Common myeloid progenitor, CD34-positive (primary cell): ENCODE data around the gene KDM6A.

Experiments used
- CTCF ChIA-PET: fragments of 350-600 bp; sonication (Branson Sonifier 250); formaldehyde crosslinking; loops from one replicate; lab custom pipeline; 2021; ENCODE audit warnings: antibody characterized with exemption; lab: Charles Lee
- POLR2A ChIA-PET: fragments of 350-600 bp; sonication (Branson Sonifier 250); formaldehyde crosslinking; loops from one replicate; lab custom pipeline; 2021; ENCODE audit warnings: antibody characterized with exemption; lab: Charles Lee
- DNase-seq, 3 donors: peaks; one replicate each; pipeline versions ENCODE4 v3.0.0 to v3.0.0-alpha.2; 2013
- H3K27ac ChIP-seq, 2 experiments: 1 replicate in 1 of 2; 2 replicates in 1 of 2; pipeline ENCODE4 v1.7.0; 2013; ENCODE audit warnings: inconsistent platforms in 2 of 2, low read length in 2 of 2, mild to moderate bottlenecking in 2 of 2, low read depth in 1 of 2, moderate library complexity in 1 of 2; ENCODE audit not compliant: severe bottlenecking in 2 of 2, insufficient read depth in 1 of 2, poor library complexity in 1 of 2
- H3K27me3 ChIP-seq, 5 experiments: replicated peaks in 2 of 5; 1 replicate in 3 of 5; 2 replicates in 2 of 5; pipeline versions ENCODE4 v1.6.1 to v1.7.0; 2013; ENCODE audit warnings: low read length in 4 of 5, mild to moderate bottlenecking in 2 of 5, moderate library complexity in 2 of 5, inconsistent platforms in 1 of 5; ENCODE audit not compliant: insufficient read depth in 5 of 5, control insufficient read depth in 4 of 5
- H3K36me3 ChIP-seq, 4 experiments: 1 replicate in 2 of 4; 2 replicates in 2 of 4; pipeline versions ENCODE4 v1.6.1 to v1.7.0; 2013; ENCODE audit warnings: low read length in 3 of 4, control low read depth in 1 of 4, mild to moderate bottlenecking in 1 of 4; ENCODE audit not compliant: control insufficient read depth in 4 of 4, insufficient read depth in 4 of 4
- H3K4me1 ChIP-seq, 4 experiments: 1 replicate in 3 of 4; 2 replicates in 1 of 4; pipeline versions ENCODE4 v1.6.1 to v1.7.1; 2013; ENCODE audit warnings: low read length in 3 of 4, mild to moderate bottlenecking in 3 of 4, control low read depth in 1 of 4, inconsistent platforms in 1 of 4, moderate library complexity in 1 of 4; ENCODE audit not compliant: control insufficient read depth in 4 of 4, insufficient read depth in 4 of 4; ENCODE audit errors: control extremely low read depth in 1 of 4
- H3K4me3 ChIP-seq, 7 experiments: 1 replicate in 4 of 7; 2 replicates in 3 of 7; pipeline versions ENCODE4 v1.5.1 to v1.7.0; 2013; ENCODE audit warnings: mild to moderate bottlenecking in 7 of 7, low read length in 6 of 7, moderate library complexity in 6 of 7, inconsistent platforms in 2 of 7, low read depth in 2 of 7, control low read depth in 1 of 7; ENCODE audit not compliant: insufficient read depth in 4 of 7, control insufficient read depth in 1 of 7; ENCODE audit errors: extremely low read depth in 1 of 7
- H3K9me3 ChIP-seq, 5 experiments: 1 replicate in 4 of 5; 2 replicates in 1 of 5; pipeline versions ENCODE4 v1.6.1 to v1.7.1; 2013; ENCODE audit warnings: low read length in 4 of 5, mild to moderate bottlenecking in 2 of 5, inconsistent platforms in 1 of 5, low read depth in 1 of 5, moderate library complexity in 1 of 5; ENCODE audit not compliant: control insufficient read depth in 4 of 5, insufficient read depth in 2 of 5; ENCODE audit errors: control extremely low read depth in 1 of 5
- WGBS: methylation state at CpG from one replicate; pipeline ENCODE4 v1.1.5; 2013; ENCODE audit not compliant: insufficient coverage; 5-methylcytosine and 5-hydroxymethylcytosine counted together

KDM6A gene

GRCh38 chrX:44970709-44971108, 97.7 kb downstream of the KDM6A start:
- no peaks in the 10 kb centered on the region for H3K4me1 ChIP-seq
- CTCF ChIA-PET, result no interaction called here
- 67% methylated on average over 1 of the region's 3 CpGs for WGBS
- peaks cover 5 to 12% (median 6%) of the 10 kb centered on the region in 5 experiments for H3K9me3 ChIP-seq
- no peak overlapping the region for H3K4me3 ChIP-seq
- POLR2A ChIA-PET, result no interaction called here
- H3K27me3 ChIP-seq, result no peaks in the 10 kb centered on the region
- no peak overlapping the region for H3K27ac ChIP-seq
- peaks cover 4 to 17% (median 10%) of the 10 kb centered on the region in 4 experiments for H3K36me3 ChIP-seq
- no peak for DNase-seq

DNA sequence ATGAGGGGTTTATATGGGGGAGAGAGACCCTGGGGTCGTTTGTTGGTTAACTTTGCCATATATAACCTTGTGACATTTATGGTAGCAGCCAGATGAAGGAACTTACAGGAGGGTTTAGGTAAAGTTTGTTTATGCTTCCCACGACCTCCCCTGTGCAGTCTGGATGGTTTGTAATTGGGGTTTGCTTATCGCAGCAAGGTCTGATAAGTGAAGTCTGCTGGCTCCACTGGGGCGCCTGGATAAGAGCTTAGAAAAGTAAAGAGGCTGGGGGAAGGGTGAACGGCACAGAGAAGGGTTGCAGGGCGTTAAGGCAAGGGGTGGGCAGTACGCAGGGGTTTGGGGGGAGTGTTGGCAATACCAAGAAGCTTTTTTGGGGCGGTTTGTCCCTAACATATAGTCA, 98.7 kb downstream of the KDM6A start:
- 87% methylated on average over 7 of the region's 8 CpGs for WGBS
- POLR2A ChIA-PET, result interaction anchor here (0.6 kb wide), 1 partner anchor 22 kb away, joined by 6 read pairs; no protein-coding TSS in a partner anchor
- CTCF ChIA-PET, result no interaction called here
- Histone ChIP-seq H3K9me3 (peaks cover 7 to 13% (median 8%) of the 10 kb centered on the region in 5 experiments), H3K4me3 (no peak overlapping the region), H3K36me3 (peaks cover 4 to 17% (median 14%) of the 10 kb centered on the region in 4 experiments), H3K27ac (no peak overlapping the region), H3K27me3 (no peaks in the 10 kb centered on the region), H3K4me1 (no peaks in the 10 kb centered on the region)
- DNase-seq, result peak in 2 of 3 donors; percentile 10 to 42

- Histone ChIP-seq H3K36me3 (peaks cover 4 to 17% (median 16%) of the 10 kb centered on the region in 4 experiments), H3K9me3 (peaks cover 7 to 15% (median 10%) of the 10 kb centered on the region in 5 experiments), H3K27ac (no peak overlapping the region), H3K27me3 (no peaks in the 10 kb centered on the region), H3K4me1 (no peaks in the 10 kb centered on the region), H3K4me3 (no peak overlapping the region)
- DNase-seq, result no peak
- WGBS, result 100% methylated on average over 2 of the region's 2 CpGs
- ChIA-PET CTCF (no interaction called here), POLR2A (interaction anchor here (0.6 kb wide), 1 partner anchor 23 kb away, joined by 6 read pairs; no protein-coding TSS in a partner anchor)
Observed at GRCh38 chrX:44972132-44972531, 99.1 kb downstream of the KDM6A start.

GRCh38 chrX:44973420-44973932, 100.5 kb downstream of the KDM6A start:
- Histone ChIP-seq H3K36me3 (peaks cover 4 to 20% (median 14%) of the 10 kb centered on the region in 4 experiments), H3K4me1 (no peaks in the 10 kb centered on the region), H3K4me3 (no peak overlapping the region), H3K9me3 (peaks cover 7 to 19% (median 13%) of the 10 kb centered on the region in 5 experiments), H3K27me3 (no peaks in the 10 kb centered on the region), H3K27ac (no peak overlapping the region)
- CTCF ChIA-PET, result no interaction called here
- no CpG with 5 or more reads among the region's 5 CpGs for WGBS
- POLR2A ChIA-PET, result no interaction called here
- no peak for DNase-seq

DNA sequence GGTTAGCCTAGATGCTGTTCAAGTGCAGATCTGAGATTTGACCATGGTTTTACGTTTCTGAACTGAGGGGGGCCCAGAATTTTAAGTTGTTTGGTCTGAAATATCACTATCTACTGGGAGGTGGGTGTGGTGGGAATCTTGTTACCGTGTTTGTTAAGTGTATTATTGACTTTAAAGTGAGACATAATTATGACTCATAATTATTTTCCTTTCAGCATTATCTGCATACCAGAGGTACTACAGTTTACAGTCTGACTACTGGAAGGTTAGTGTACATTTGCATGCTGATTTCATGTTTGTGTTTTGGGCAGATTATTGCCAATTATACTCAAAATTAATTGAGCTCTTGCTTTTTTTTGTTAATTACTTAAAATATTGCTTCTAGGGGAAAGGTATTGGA, 101.5 kb downstream of the KDM6A start:
- H3K27me3 ChIP-seq, result no peaks in the 10 kb centered on the region
- H3K4me1 ChIP-seq, result no peaks in the 10 kb centered on the region
- peaks cover 7 to 19% (median 13%) of the 10 kb centered on the region in 5 experiments for H3K9me3 ChIP-seq
- H3K36me3 ChIP-seq, result peaks cover 4 to 21% (median 13%) of the 10 kb centered on the region in 4 experiments
- H3K27ac ChIP-seq, result no peak overlapping the region
- CTCF ChIA-PET, result interaction anchor here (0.5 to 0.7 kb wide), 2 partner anchors 18 to 105 kb away, joined by 3 to 4 read pairs; no protein-coding TSS in a partner anchor
- POLR2A ChIA-PET, result no interaction called here
- H3K4me3 ChIP-seq, result no peak overlapping the region
- 100% methylated on average over 1 of the region's 2 CpGs for WGBS
- DNase-seq, result no peak

DNA sequence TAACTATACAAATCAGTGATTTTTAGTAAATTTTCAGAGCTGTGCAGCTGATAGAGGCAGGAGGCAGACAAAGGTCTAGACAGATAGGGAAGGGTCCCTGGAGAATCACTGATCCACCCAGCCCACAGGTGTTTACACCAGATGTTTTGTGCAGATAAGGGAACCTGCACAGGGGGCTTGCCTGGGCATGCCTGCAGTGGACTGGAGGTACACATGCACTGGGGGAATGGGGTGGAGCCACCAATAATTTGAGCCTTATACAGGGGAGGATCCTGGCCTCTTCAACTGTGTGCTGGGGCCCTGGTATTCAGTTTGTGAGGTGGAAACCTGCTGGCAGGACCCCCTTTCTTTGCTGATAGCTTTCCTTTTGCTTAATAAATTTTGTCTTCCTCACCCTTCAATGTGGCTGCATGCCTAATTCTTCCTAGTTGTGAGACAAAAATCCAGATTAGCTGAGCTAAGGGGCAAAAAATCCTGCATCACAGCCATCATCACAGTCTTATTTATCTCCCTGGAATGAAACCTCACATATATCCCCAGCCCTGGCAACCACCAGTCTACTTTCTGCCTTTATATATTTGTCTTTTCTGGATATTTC, 102.8 kb downstream of the KDM6A start:
- Histone ChIP-seq H3K9me3 (peaks cover 7 to 19% (median 13%) of the 10 kb centered on the region in 5 experiments), H3K4me3 (peak overlapping the region in 1 of 7 experiments; percentile 6)
- POLR2A ChIA-PET, result no interaction called here

GRCh38 chrX:44978976-44979375, 106.0 kb downstream of the KDM6A start:
- Histone ChIP-seq H3K4me3 (no peak overlapping the region), H3K9me3 (peaks cover 3 to 13% (median 10%) of the 10 kb centered on the region in 5 experiments), H3K4me1 (no peaks in the 10 kb centered on the region), H3K36me3 (peaks cover 0 to 19% (median 10%) of the 10 kb centered on the region in 4 experiments), H3K27me3 (no peaks in the 10 kb centered on the region), H3K27ac (no peak overlapping the region)
- ChIA-PET CTCF (interaction anchor here (1.3 kb wide), 1 partner anchor 11 kb away, joined by 3 read pairs; no protein-coding TSS in a partner anchor), POLR2A (no interaction called here)
- DNase-seq, result no peak
- WGBS, result 100% methylated on average over 3 of the region's 3 CpGs

More for the DNA sequence above, 102.8 kb downstream of the KDM6A start:
- H3K4me1 ChIP-seq, result no peaks in the 10 kb centered on the region
- no peaks in the 10 kb centered on the region for H3K27me3 ChIP-seq
- peaks cover 1 to 23% (median 12%) of the 10 kb centered on the region in 4 experiments for H3K36me3 ChIP-seq
- CTCF ChIA-PET, result no interaction called here
- no peak overlapping the region for H3K27ac ChIP-seq
- DNase-seq, result peak in 2 of 3 donors; percentile 11 to 15
